ENCODE measurements around the gene RGS6.

Gene RGS6

DNA sequence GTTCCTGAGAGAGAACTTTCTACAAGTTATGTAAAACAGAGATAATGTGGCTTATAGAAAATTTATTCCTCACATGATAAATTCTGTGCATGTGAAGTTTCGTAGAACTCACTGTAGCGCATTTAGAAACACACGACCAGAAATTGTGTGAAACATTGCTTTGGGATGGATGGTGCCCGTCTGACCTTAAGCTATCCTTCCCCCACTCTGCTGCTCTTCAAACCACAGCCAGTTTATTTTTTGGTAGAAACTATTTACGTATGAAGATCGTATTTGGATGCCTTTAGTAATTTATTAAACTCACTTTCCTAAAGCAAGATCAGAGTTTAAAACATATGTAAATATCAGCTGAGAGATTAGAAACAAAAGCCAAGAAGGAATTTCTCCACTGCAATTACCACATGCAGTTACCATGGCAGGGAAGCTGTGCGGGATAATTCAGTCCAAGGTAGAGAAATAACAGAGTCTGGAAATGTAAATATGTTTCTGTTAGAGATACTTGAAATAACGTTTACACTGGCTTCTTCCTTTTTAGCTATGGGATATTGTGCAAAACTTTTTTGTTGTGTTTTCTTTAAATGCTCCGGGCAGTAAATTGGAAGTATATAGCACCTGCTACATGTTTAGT, 382.7 kb downstream of the RGS6 start:
- no peak for DNase-seq (ENCODE audit: low read depth in 2 of 2)

DNA sequence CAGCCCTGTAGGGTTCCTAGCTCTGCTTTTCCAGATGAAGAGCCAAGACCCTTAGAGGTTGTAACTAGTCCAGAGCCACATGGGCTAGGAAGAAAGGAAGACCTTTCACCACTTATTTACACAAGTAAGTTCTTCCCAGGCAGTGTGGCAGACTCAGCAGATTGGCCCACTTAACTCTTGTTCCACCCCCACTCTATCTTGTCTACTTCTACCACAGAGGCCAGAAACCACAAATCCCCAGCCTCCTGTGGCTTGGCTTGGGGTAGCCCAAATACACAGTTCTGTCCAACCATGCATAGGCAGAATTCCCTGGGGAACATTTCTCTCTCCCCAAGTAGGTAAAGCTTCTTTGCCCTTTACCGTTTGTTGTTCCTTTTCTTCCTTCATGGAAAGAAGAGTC, 383.5 kb downstream of the RGS6 start:
- DNase-seq (ENCODE audit: low read depth in 2 of 2): no peak

DNA sequence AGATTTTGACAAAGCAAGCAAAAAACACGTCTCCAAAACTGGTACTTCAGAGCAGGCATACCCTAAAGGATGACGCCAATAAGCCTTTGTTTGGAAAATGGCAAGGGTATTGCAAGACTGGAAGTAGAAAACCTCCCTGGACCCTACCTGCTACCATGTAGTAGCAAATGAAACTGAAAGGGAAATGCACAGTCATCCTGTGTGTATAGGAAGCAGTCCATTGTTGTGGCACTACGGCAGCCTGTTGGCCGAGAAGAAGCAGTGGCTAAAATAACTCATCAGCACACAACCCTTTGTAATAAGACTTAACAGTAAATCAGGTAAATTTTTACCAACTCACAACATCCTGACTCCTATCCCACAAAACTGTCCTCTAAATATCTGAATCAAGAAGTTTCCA, 386.4 kb downstream of the RGS6 start:
- DNase-seq (ENCODE audit: low read depth in 2 of 2): no peak

DNA sequence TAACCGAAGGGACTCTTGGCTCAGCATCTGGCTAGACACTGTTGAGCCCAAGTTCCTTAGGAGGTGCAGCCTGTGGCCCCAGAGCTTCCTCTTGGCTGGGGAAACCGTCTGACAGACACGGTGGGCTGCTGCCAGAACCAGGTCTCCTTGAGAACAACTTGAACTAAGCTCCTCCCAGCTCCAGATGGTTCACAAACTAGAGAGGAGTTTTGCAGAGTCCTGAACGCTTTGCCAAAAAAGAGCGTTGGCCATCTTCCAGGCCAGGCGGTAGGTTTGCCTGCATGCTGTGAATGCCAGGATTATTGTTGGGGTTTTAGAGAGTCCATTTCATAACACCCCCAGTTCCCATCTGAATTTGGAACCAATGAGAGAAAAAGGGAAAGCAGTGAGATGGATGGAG, 399.8 kb downstream of the RGS6 start:
- no peak for DNase-seq (ENCODE audit: low read depth in 2 of 2)

DNA sequence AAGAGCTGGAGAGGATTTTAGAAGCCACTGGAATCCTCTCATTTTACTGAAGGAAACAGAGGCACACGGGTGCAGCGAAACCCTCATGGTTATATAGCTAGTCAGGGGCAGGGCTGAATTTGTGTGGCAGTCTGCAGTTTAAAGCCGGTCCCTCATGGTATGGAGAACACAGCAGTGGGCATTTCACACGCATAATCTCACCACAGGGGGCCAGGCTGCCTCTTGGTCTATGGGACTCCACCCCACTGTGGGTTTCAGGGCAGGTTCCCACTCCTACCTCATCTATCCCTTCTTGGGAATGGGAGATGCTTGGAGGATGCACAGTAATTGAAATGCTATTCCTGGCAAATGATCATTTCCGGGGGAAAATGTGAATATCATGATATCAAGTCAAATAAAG, 400.6 kb downstream of the RGS6 start:
- DNase-seq (ENCODE audit: low read depth in 2 of 2): no peak

DNA sequence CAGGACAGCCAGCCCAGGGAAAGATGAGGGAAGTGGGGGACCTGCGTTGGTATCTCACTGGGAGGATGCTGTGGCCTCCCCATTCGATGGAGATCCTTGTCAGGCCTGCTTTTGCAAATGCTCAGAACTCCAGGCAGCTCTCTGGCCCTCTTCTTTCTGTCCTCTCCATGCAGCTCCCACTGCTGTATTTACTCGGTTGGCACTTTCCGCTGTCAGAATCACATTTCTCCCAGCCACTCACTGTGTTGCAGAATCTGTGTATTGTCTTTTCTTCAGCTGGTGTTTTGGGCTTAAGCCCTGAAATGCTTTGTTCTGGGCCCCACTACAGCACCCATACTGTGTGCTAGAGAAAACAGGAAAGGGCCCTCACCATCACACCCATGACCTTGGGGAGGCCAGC, 401.1 kb downstream of the RGS6 start:
- no peak for DNase-seq (ENCODE audit: low read depth in 2 of 2)

DNA sequence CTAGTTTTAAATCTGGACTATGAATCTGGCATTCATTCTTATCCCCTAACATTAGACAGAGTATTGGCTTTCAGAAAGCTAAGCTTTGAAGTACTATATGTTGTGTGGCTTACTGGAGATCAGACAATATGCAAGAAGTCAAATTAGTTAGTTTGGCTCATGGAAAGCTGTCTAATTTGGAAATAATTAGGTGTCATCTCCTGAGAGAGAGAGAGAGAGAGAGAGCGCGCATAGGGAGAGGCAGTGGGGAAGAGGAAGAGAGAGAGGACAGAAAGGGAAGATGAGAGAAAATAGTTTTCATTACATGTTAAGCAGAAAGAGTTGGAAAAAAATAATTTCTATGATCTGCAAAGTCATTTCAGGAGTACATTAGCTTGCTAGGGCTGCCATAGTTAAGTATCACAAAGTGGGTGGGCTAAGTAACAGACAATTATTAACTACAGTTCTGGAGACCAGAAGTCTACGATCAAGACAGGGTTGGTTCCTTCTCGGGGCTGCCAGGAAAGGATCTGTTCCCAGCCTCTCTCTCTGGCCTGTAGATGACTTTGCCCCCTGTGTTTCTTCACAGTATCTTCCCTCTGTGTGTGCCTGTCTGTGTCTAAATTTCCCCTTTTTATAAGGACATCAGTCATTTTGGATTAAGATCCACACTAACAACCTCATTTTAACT, 404.2 kb downstream of the RGS6 start:
- DNase-seq (ENCODE audit: low read depth in 2 of 2): no peak

DNA sequence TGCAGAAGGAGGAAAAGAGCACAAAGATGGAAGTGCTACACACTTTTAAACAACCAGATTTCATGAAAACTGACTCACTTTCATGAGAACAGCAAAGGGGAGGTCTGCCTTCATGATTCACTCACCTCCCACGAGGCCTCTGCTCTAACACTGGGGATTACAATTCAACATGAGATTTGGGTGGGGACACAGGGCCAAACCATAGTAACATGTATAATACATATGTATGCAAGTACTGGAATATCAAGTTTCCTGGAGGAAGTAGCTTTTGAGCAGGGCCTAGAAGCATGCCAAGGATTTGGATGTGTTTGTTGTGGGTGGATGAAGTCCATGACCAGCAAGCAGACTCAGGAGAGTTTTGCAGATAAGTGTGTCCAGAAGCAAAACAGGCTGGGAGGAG, 409.0 kb downstream of the RGS6 start:
- no peak for DNase-seq (ENCODE audit: low read depth in 2 of 2)

DNA sequence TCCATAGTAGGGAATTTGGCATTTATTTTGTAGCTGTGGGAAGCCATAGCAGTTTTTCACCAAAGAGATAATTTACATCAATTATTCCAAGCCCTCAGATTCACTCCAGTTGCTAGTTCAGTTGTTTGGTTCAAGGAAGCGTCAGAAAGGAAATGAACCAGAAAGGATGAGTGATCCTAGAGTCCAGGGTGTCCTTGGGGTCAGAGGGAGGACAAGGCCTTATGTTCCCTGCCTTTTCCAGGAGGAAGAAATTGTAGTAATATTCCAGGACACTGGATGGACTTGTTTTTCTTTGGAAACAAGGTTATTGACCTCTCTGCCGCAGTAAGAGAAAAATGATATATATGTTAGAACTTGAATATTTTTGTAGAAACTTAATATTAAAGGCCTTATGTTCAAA, 409.5 kb downstream of the RGS6 start:
- no peak for DNase-seq (ENCODE audit: low read depth in 2 of 2)

DNA sequence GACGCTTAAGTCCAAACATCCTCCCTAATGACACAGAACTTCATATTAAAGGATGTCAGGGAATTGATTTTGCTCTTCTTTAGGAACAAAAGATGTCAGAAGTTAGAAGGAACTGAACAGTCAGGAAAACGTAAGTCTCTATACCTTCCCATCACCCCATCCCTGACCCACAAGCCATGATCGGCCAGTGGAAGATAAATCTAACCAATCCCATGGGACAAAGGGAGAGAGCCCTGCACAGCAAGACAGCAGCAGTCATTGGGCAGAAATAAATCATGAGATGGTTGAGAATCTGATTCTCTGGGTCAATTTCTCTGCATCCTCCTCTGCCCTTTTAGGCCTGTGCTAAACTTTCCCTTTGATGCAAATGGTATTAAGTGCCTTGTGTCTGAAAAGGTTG, 414.9 kb downstream of the RGS6 start:
- no peak for DNase-seq (ENCODE audit: low read depth in 2 of 2)

DNA sequence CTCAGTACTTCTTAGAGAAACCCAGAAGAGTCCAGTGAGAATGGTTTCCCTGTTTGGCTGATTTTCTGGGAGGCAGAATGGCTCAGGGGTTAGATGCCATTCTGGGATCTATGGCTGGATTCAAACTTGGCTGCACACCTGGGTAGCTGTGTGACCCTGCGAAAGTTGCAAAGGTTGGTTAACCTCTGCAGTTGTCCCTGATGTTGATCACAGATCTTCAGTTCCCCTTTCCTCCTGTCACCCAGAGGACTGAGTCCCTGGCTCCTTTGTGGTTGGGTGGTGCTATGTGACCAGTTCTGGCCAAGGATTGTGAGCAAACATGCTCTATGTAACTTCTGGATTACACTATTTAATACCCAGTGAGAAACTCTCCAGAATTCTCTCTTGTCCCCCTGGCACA, 418.0 kb downstream of the RGS6 start:
- no peak for DNase-seq (ENCODE audit: low read depth in 2 of 2)

DNA sequence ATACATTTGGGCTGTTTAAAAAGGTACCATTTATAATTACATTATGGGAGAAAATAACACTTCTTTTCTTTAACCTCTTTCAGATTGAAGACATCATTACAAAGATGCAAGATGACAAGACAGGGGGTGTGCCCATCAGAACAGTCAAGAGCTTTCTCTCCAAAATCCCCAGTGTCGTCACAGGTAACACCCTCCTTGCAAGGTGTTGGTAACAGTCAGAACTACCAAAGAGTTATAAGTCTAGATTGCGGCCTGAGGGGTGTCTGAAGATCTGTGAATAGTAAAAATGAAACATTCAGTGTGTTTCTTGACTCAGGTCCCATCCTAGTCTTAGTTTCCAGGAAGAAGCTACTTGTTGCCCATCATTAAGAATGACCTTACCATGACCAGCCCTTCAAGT, 419.8 kb downstream of the RGS6 start:
- DNase-seq (ENCODE audit: low read depth in 2 of 2): no peak

DNA sequence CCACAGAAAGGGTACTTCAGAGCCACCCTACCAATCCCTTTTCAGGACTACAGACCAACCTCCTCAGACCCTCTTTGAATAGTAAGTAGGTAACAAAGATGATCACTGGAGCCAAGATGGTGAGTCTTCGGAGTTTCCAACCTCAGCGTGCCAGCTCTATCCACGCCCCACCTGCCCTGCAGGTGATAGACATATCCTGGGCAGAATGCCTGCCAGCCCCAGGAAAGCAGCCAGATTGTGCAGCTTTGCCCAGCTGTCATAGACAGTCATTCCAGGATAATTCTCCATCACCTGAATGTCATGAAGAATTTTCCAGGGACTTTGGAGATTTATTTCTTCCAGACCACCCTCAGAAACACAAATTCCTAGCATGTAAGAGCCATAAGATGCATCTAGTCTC, 434.4 kb downstream of the RGS6 start:
- DNase-seq (ENCODE audit: low read depth in 2 of 2): no peak

DNA sequence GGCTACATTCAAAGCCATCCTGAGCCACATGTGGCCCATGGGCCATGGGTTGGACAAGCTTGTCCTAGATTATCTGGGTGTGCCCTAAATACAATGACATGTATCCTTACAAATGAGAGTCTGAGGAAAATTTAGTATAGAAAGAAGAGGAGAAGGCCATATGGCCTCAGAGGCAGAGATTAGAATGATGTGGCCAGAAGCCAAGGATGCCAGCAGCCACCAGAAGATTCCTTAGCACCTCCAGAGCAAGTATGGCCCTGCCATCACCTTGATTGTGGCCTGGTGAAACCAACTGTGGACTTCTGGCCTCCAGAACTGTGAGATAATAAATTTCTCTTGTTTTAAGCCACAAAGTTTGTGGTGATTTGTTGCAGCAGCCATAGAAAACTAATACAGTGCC, 436.9 kb downstream of the RGS6 start:
- DNase-seq (ENCODE audit: low read depth in 2 of 2): no peak

DNA sequence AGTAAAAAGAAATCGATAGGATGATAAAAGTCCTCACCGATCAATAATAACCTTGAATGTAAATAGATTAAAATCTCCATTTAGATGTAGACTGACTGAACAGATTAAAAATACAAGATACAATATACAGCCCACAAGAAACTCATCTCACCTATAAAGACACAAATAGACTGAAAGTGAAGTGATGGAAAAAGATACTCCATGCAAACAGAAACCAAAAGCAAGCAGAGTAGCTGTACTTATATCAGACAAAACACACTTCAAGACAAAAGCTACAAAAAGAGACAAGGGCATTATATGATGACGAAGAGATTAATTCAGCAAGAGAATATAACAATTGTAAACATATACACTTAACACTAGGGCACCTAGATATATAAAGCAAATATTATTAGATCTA, 444.8 kb downstream of the RGS6 start:
- DNase-seq (ENCODE audit: low read depth in 2 of 2): no peak

DNA sequence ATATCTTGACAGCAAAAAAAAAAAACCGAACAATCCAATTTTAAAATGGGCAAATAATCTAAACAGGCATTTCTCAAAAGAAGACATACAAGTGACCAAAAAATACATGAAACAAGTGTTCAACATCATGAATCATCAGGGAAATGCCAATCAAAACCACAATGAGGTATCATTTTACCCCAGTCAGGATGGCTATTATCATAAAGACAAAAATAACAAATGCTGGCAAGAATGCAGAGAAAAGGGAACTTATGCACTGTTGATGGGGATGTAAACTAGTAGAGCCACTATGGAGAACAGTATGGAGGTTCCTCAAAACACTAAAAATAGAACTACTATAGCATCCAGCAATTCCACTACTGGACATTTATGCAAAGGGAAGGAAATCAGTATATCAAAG, 448.2 kb downstream of the RGS6 start:
- no peak for DNase-seq (ENCODE audit: low read depth in 2 of 2)

DNA sequence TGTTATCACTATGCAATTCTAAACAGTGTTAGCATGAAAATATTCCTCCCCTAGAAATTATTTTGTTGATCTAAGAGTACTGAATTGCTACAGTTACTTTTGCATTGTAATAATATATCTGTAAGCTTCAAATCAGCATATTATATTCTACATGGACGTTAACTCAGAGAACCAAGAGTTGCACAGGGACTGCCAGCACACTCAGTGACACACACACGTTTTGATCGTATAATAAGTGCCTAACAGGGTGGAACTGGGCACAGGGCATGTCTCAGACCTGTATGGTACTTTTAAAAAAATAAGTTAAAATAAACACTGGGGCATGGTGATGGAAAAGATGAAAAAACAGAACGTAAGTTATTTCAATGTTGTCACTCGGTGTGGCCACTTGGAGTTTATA, 451.6 kb downstream of the RGS6 start:
- no peak for DNase-seq (ENCODE audit: low read depth in 2 of 2)

DNA sequence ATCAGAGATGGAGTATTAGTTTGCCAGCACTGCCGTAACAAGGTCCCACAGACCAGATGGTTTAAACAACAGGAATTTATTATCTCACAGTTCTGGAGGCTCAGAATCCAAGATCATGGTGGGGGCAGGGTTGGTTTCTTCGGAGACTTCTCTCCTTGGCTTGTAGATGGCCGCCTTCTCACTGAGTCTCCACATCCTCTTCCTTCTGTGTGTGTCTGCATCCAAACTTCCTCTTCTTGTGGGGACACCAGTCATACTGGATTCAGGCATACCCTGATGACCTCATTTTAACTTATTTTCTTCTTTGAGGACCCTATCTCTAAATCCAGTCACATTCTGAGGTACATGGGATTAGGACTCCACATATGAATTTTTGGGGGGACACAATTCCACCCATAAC, 455.5 kb downstream of the RGS6 start:
- no peak for DNase-seq (ENCODE audit: low read depth in 2 of 2)

DNA sequence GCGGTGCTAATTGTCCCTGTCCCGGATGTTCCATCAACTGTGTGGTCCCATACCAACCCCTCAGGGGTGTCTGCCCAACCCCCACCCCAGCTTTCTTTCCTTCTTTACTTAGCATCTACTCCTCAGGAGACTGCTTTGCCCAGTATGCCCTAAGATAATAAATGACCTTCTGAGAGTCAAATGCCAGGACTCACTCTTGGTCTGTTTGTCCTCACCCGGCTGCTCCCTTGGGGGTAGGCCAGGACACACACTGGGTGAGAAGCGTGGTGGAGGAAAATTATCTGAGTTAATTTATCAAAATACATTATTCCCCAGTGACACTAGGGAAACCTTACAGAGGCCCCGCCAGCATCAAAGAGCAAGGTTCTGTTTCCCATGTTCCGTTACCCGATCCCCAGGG, 457.0 kb downstream of the RGS6 start:
- no peak for DNase-seq (ENCODE audit: low read depth in 2 of 2)

DNA sequence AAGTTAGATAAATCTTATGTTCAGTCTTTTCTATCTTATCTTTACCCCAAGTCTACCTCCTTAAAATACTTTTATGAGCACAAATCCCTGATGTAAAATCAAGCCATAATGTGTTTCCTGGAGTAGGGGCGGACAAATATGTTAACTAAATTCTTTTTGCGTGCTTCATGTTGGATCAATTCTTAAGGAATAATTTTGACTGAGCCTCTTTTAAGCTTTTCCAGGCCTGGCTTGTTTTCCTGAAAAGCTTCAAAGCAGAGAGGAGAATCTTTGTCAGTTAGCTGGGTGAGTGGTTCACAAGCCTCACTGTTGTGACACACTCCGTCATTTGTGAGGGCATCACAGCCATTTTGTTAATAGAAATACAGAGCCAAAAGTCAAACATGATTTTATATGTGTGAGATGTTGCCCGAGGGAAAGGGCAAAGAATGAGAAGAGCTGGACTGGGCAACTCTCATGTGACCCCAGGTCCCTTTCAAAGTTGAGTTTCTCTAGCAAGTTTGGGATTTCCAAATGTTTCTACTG, 468.9 kb downstream of the RGS6 start:
- DNase-seq (ENCODE audit: low read depth in 2 of 2): no peak

DNA sequence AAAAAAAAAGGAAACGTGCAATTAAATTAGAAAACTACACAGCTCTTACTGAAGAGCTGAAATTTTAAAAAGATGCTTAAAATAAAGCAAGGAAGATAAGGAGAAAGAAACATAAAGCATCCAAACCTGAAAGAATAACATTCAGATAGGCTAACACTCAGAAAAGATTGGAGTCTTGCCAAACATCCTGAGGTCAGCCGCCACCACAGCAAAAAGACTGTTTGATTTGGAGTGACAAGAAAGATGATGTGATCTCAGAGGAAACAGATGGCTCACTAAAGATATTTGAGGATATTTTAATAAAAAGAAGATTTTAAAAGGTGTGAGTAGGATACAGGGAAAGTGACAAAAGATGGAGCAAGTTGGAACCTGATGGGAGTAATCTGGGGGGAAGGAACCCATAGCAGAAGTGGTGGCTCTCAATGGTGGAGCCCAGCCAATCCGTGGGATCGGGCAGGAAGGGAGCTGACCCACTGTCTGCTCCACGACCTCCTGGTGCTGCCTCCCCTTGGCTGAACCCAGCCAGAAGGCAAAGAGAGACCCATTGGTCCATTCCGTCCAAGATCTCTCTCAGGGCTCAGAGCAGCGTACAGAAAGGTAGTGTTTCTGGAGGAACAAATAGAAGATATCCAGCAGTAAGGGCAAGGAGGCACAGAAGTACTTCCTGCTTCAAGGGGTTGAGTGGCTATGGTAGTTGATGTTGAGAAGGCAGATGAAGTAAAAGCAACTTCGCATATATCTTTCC, 469.6 kb downstream of the RGS6 start:
- DNase-seq (ENCODE audit: low read depth in 2 of 2): no peak

DNA sequence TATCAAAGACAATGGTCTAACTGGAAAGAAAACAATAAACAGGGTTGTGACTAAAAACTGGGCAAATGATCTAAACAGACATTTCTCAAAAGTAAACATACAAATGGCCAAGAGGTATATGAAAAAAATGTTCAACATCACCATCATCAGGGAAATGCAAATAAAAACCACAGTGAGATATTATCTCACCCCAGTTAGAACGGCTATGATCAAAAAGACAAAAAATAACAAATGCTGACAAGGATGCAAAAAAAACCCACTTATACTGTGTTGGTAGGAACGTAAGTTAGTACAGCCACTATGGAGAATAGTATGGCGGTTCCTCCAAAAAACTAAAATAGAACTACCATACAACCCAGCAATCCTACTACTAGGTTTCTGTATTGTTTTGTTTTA, 470.1 kb downstream of the RGS6 start:
- no peak for DNase-seq (ENCODE audit: low read depth in 2 of 2)

DNA sequence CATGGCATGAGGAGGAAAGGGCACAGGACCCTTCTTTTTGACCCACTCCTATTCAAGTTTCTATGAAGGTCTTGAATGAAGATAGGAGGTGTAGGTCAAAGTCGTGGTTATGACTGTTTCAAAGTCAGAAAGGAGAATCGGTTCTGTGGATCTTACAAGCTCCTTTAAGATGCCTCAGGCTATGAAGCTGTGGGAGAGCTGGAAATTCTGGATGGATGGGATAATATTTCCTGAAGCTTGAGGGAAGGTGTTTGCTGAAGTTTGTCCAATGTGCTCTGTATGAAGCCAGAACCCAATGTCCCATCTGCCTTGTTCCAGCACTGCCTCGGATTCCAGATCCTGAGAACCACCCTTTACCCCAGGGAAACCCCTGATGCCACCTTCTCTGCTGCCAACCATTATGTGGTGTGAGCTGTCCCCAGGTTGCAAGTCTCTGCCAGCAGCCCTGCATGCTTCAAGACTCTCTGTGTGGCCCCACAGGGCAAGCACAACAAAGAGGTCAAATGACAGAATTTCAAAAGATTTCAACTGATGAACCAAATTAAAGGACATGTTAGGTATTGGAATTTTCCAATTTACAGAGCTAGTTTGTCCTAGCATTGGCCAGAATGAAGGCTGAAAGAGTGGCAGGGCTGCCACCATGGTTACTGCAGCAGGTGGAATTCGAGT, 472.0 kb downstream of the RGS6 start:
- DNase-seq (ENCODE audit: low read depth in 2 of 2): no peak
